Urothelium cell line (cell line): Measurements from ENCODE around the gene ATF5.
A peak's percentile ranks its signal among the peaks of the same experiment; 100 is the strongest.
"Not testable (repeated sequence)": the region's sequence is repeated elsewhere in the genome, so short reads cannot be mapped to it uniquely, and the experiment has no call there.

Source experiments
- DNase-seq: peaks from one replicate; pipeline ENCODE4 v3.0.0; 2011; ENCODE audit warnings: low spot score, mixed read lengths
- FAIRE-seq: peaks from 2 replicates; lab custom pipeline; 2011; peaks lifted over from hg19 to GRCh38; lab: Jason Lieb, UNC

Gene ATF5

GRCh38 chr19:49921871-49922795 is 6.9 kb upstream of the ATF5 start:
- no peak for FAIRE-seq
- no peak for DNase-seq

GRCh38 chr19:49923055-49924003 is 5.7 kb upstream of the ATF5 start:
- FAIRE-seq: no peak
- no peak for DNase-seq

GRCh38 chr19:49924004-49924880 is 4.8 kb upstream of the ATF5 start:
- no peak for DNase-seq
- FAIRE-seq: no peak

- FAIRE-seq: not testable (repeated sequence)
Observed at GRCh38 chr19:49924881-49925210, 4.2 kb upstream of the ATF5 start.

GRCh38 chr19:49925486-49925885 is 3.5 kb upstream of the ATF5 start:
- no peak for FAIRE-seq
- no peak for DNase-seq

More at GRCh38 chr19:49924881-49925210, 4.2 kb upstream of the ATF5 start:
- DNase-seq: not testable (repeated sequence)

- DNase-seq (no peak), FAIRE-seq (no peak)
Observed at GRCh38 chr19:49926515-49926914, 2.5 kb upstream of the ATF5 start.

GRCh38 chr19:49927526-49928264 is 1.3 kb upstream of the ATF5 start:
- FAIRE-seq (no peak), DNase-seq (no peak)

GRCh38 chr19:49929611-49930482 is 842 bp downstream of the ATF5 start:
- FAIRE-seq (peak; percentile 93), DNase-seq (peak; percentile 94)

GRCh38 chr19:49930483-49931011 is 1.5 kb downstream of the ATF5 start:
- no peak for DNase-seq
- no peak for FAIRE-seq

GRCh38 chr19:49931293-49932040 is 2.5 kb downstream of the ATF5 start:
- FAIRE-seq (no peak), DNase-seq (no peak)

- FAIRE-seq (no peak), DNase-seq (peak; percentile 57)
Observed at GRCh38 chr19:49932041-49932451, 3.0 kb downstream of the ATF5 start.

GRCh38 chr19:49932731-49933131 is 3.7 kb downstream of the ATF5 start:
- no peak for DNase-seq
- FAIRE-seq: no peak

GRCh38 chr19:49933643-49934042 is 4.6 kb downstream of the ATF5 start:
- DNase-seq (no peak), FAIRE-seq (no peak)

- DNase-seq (no peak), FAIRE-seq (no peak)
Observed at GRCh38 chr19:49936549-49936948, 7.5 kb downstream of the ATF5 start.

- DNase-seq: peak; percentile 81
- no peak for FAIRE-seq
Observed at GRCh38 chr19:49937750-49938381, 8.9 kb downstream of the ATF5 start.

GRCh38 chr19:49938662-49939061 is 9.7 kb downstream of the ATF5 start:
- FAIRE-seq: no peak
- DNase-seq: no peak

GRCh38 chr19:49939721-49940481 is 10.9 kb downstream of the ATF5 start:
- FAIRE-seq: no peak
- no peak for DNase-seq
